Stimulated activated CD8-positive, alpha-beta memory T cell treated with anti-CD3 and anti-CD28 coated beads, Interleukin-12 subunit alpha, Interleukin-12 subunit beta, amount 100 ng/mL, for 1 hour (primary cell): ENCODE results near the gene CPNE4.
"Not testable (repeated sequence)": the region's sequence is repeated elsewhere in the genome, so short reads cannot be mapped to it uniquely, and the experiment has no call there.

Experiments
- DNase-seq: peaks from one replicate; pipeline ENCODE4 v3.0.0-alpha.2; 2020; ENCODE audit warnings: low read depth

The CPNE4 gene

GRCh38 chr3:132016061-132017041 lies 18.5 kb downstream of the CPNE4 start:
- no peak for DNase-seq

- DNase-seq: no peak
Observed at GRCh38 chr3:132014105-132014504, 20.7 kb downstream of the CPNE4 start.

GRCh38 chr3:132009241-132009640 lies 25.6 kb downstream of the CPNE4 start:
- DNase-seq: no peak

GRCh38 chr3:132008837-132009236 lies 26.0 kb downstream of the CPNE4 start:
- no peak for DNase-seq

GRCh38 chr3:132007617-132008016 lies 27.2 kb downstream of the CPNE4 start:
- DNase-seq: no peak

GRCh38 chr3:132006605-132007204 lies 28.1 kb downstream of the CPNE4 start:
- no peak for DNase-seq

GRCh38 chr3:132004571-132004970 lies 30.2 kb downstream of the CPNE4 start:
- DNase-seq: no peak

GRCh38 chr3:132003685-132004084 lies 31.1 kb downstream of the CPNE4 start:
- no peak for DNase-seq

GRCh38 chr3:132001999-132002398 lies 32.8 kb downstream of the CPNE4 start:
- DNase-seq: no peak

- no peak for DNase-seq
Observed at GRCh38 chr3:132001036-132001435, 33.8 kb downstream of the CPNE4 start.

- DNase-seq: no peak
Observed at GRCh38 chr3:131998027-131998426, 36.8 kb downstream of the CPNE4 start.

- no peak for DNase-seq
Observed at GRCh38 chr3:131995891-131996290, 38.9 kb downstream of the CPNE4 start.

- DNase-seq: no peak
Observed at GRCh38 chr3:131989318-131989717, 45.5 kb downstream of the CPNE4 start.

GRCh38 chr3:131988209-131988608 lies 46.6 kb downstream of the CPNE4 start:
- DNase-seq: no peak

- no peak for DNase-seq
Observed at GRCh38 chr3:131983689-131984088, 51.1 kb downstream of the CPNE4 start.

- no peak for DNase-seq
Observed at GRCh38 chr3:131981323-131981722, 53.5 kb downstream of the CPNE4 start.

- no peak for DNase-seq
Observed at GRCh38 chr3:131976448-131976847, 58.4 kb downstream of the CPNE4 start.

- no peak for DNase-seq
Observed at GRCh38 chr3:131975047-131975446, 59.8 kb downstream of the CPNE4 start.

- no peak for DNase-seq
Observed at GRCh38 chr3:131973731-131974130, 61.1 kb downstream of the CPNE4 start.

- no peak for DNase-seq
Observed at GRCh38 chr3:131972550-131972949, 62.3 kb downstream of the CPNE4 start.

- no peak for DNase-seq
Observed at GRCh38 chr3:131972091-131972490, 62.7 kb downstream of the CPNE4 start.

GRCh38 chr3:131963442-131963841 lies 71.4 kb downstream of the CPNE4 start:
- not testable (repeated sequence) for DNase-seq

GRCh38 chr3:131962982-131963381 lies 71.8 kb downstream of the CPNE4 start:
- DNase-seq: no peak
